IPS-20b (cell line): ENCODE measurements around the gene PDLIM1.
A peak's percentile ranks its signal among the peaks of the same experiment; 100 is the strongest.
"Not testable (repeated sequence)": the region's sequence is repeated elsewhere in the genome, so short reads cannot be mapped to it uniquely, and the experiment has no call there.

Source experiments
- H3K27ac ChIP-seq: one replicate; pipeline ENCODE4 v1.5.1; 2013; ENCODE audit warnings: low read length
- H3K27me3 ChIP-seq: 2 replicates; pipeline ENCODE4 v1.6.1; 2013; ENCODE audit warnings: mild to moderate bottlenecking, low read length, inconsistent platforms; ENCODE audit not compliant: insufficient read depth
- H3K36me3 ChIP-seq: 2 replicates; pipeline ENCODE4 v1.6.1; 2013; ENCODE audit warnings: low read depth, mild to moderate bottlenecking, inconsistent platforms, low read length, moderate library complexity; ENCODE audit not compliant: insufficient read depth
- H3K4me1 ChIP-seq: 2 replicates; pipeline ENCODE4 v1.6.1; 2013; ENCODE audit warnings: mild to moderate bottlenecking, control low read depth, inconsistent platforms, low read length, moderate library complexity; ENCODE audit not compliant: insufficient read depth
- H3K4me3 ChIP-seq: 2 replicates; pipeline ENCODE4 v1.5.1; 2013; ENCODE audit warnings: mild to moderate bottlenecking, low read length, inconsistent platforms
- H3K9ac ChIP-seq: 2 replicates; pipeline ENCODE4 v1.6.1; 2013; ENCODE audit warnings: low read depth, mild to moderate bottlenecking, inconsistent platforms, low read length, moderate library complexity
- H3K9me3 ChIP-seq: 2 replicates; pipeline ENCODE4 v1.6.1; 2013; ENCODE audit warnings: mild to moderate bottlenecking, low read depth, low read length, inconsistent platforms; ENCODE audit not compliant: insufficient read depth

The PDLIM1 gene

DNA sequence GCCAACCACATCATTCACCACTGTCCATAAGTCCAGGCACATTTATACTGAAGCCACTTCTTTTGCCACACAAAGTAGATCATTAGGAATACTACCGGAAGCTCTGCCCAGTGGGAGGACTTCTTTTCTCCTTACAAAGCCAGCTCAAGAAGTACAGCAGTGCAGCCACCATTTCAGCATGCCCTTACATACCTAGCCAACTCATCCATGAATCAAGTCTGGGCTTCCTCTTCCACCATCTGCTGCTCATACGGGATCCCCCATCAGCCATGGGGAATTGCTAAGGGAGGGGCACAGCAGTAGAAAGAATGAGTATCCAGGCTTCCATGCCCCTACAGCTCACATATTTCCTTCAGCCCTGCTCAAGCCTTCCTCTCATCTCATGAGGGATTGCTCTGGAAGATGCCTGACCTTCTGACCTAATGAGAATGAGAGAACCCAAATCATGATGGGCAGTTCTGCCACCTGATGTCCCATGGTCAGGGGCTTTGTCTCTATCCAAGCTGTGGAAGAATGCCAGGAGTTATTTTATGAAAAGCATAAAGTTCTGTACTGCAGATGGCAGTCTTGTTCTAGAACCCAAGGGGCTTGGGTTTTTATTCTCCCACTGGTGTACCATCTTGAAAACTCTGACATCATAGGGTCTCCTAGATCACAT is 57.3 kb downstream of the PDLIM1 start:
- peaks cover 36% of the 10 kb centered on the region for H3K36me3 ChIP-seq
- H3K27me3 ChIP-seq, result no peaks in the 10 kb centered on the region

DNA sequence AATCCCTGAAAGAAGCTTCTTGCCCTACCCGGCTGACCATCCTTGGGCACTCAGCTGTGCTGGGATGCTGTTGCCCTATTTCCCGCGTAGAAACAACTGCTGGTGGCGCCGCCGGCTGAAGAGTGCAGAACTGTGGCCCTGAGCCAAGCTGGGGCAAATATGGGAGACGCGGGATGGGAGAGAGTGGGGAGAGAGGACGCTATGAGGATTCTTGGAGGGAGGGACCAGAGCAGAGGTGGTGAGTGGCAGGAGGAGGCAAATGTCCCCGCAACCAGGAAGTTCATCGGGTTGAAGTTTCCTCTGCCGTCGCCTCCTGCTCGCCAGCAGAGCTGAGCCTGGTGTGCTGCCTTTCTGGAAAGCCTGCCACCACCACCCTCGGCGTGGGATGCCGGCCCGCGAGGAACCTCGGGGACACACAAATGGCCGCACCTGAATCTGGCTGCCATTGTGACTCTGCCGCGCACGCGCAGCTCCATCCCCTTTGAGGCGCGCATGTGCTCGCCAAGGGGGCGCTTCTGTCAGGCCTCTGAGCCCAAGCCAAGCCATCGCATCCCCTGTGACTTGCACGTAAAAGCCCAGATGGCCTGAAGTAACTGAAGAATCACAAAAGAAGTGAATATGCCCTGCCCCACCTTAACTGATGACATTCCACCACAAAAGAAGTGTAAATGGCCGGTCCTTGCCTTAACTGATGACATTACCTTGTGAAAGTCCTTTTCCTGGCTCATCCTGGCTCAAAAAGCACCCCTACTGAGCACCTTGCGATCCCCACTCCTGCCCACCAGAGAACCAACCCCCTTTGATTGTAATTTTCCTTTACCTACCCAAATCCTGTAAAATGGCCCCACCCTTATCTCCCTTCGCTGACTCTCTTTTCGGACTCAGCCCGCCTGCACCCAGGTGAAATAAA is 59.9 kb downstream of the PDLIM1 start:
- Histone ChIP-seq H3K9ac (peak overlapping the region; percentile 94), H3K4me3 (peak overlapping the region; percentile 73), H3K4me1 (peaks cover 25% of the 10 kb centered on the region; the same call in 1 of the 2 replicates), H3K27ac (peak overlapping the region; percentile 95), H3K36me3 (peaks cover 18% of the 10 kb centered on the region)
- not testable (repeated sequence) for H3K9me3 ChIP-seq, H3K27me3 ChIP-seq

More for the DNA sequence above, 57.3 kb downstream of the PDLIM1 start:
- no peak overlapping the region for H3K9ac ChIP-seq
- H3K9me3 ChIP-seq, result no peaks in the 10 kb centered on the region
- no peak overlapping the region for H3K27ac ChIP-seq
- no peak overlapping the region for H3K4me3 ChIP-seq
- peaks cover 20% of the 10 kb centered on the region; the same call in 1 of the 2 replicates for H3K4me1 ChIP-seq

DNA sequence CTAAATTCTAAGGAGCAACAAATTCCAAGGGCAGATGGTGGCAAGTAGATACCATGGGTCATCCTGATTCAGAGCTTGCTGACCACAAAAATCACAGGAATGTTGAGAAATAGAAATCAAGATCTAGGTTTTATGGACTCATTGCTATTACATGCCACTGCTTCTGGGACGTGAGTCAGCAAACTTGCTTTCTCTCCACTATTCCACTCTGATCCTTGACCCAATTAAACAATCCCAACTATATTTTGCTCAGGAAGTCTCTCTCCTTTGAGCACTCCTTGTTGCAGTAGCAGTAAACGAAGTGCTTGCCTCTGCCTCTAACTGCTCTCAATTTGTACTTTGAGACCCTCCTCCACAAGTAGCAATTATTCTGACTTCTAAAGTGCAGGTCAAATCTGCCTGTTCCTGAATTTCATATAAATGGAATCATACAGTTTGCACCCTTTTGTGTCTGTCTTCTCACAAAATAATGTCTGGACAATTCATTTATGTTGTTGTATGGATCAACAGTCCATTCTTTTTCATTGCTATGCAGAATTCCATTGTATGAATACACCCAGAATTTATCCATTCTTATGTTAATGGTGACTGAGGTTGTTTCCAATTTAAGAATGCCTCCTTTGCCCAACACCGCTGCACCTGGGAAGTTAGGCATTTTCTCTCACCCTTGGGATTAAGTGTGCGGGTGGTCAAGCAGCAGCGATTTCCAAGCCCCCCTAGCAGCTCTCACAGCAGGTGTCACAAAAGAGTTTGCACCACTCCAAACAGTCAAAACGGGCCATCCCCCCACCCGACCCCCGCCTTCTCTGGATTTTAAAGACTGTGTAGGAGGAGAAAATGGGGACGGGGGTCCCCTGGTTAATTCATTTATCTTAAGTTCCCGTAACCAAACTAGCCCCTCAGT is 60.8 kb downstream of the PDLIM1 start:
- Histone ChIP-seq H3K27me3 (no peaks in the 10 kb centered on the region), H3K36me3 (peaks cover 16% of the 10 kb centered on the region), H3K27ac (peak overlapping the region; percentile 95), H3K9me3 (no peaks in the 10 kb centered on the region), H3K9ac (peak overlapping the region; percentile 94), H3K4me3 (peak overlapping the region; percentile 73), H3K4me1 (peaks cover 22% of the 10 kb centered on the region; the same call in 1 of the 2 replicates)

DNA sequence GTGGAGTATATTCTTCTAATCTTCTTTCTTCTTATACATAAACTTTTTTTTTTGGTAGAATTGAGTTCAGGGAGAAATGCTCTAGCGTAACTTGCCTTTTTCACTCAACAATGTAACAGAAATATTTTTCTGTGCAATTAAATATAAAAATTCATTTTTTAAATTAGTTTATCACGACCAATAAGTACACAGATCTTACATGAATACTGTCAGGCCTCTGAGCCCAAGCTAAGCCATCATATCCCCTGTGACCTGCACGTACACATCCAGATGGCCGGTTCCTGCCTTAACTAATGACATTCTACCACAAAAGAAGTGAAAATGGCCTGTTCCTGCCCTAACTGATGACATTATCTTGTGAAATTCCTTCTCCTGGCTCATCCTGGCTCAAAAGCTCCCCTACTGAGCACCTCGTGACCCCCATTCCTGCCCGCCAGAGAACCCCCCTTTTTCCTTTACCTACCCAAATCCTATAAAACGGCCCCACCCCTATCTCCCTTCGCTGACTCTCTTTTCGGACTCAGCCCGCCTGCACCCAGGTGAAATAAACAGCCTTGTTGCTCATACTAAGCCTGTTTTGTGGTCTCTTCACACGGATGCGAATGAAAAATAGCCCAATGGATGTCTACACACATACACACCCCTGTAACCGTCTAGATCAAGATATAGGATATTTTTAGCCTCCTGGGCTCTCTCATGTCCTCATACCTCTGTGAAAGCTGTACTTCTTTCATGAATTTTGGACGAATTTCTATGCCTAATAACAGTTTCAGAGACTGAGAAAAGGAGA is 61.7 kb downstream of the PDLIM1 start:
- peaks cover 19% of the 10 kb centered on the region for H3K36me3 ChIP-seq
- not testable (repeated sequence) for H3K27me3 ChIP-seq, H3K9me3 ChIP-seq
- peaks cover 20% of the 10 kb centered on the region; the same call in 1 of the 2 replicates for H3K4me1 ChIP-seq
- H3K27ac ChIP-seq, result peak overlapping the region; percentile 95
- H3K4me3 ChIP-seq, result peak overlapping the region; percentile 73
- H3K9ac ChIP-seq, result peak overlapping the region; percentile 94

DNA sequence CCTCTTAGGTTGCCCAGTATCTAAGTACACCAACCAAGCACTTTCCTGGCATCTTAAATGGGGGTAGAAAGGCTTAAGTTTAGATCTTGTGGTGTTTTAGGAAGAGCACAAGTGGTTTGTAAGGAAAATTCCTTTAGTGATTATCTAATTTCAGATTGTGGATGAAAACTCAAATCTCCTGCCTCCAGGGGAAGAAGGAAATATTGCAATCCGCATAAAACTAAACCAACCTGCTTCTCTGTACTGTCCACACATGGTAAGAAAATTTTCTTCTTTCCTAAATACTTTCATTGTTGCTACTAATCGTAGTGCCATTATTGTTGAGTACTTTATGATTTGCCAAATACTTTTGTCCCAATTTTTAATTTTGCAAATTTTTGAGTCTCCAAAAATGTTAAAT is 65.7 kb downstream of the PDLIM1 start:
- no peak overlapping the region for H3K27ac ChIP-seq
- peaks cover 8% of the 10 kb centered on the region; the same call in 1 of the 2 replicates for H3K36me3 ChIP-seq
- H3K9me3 ChIP-seq, result no peaks in the 10 kb centered on the region; the same call in 1 of the 2 replicates
- no peaks in the 10 kb centered on the region for H3K27me3 ChIP-seq
- no peak overlapping the region for H3K4me3 ChIP-seq
- H3K9ac ChIP-seq, result no peak overlapping the region
- H3K4me1 ChIP-seq, result peaks cover 29% of the 10 kb centered on the region; the same call in 1 of the 2 replicates

DNA sequence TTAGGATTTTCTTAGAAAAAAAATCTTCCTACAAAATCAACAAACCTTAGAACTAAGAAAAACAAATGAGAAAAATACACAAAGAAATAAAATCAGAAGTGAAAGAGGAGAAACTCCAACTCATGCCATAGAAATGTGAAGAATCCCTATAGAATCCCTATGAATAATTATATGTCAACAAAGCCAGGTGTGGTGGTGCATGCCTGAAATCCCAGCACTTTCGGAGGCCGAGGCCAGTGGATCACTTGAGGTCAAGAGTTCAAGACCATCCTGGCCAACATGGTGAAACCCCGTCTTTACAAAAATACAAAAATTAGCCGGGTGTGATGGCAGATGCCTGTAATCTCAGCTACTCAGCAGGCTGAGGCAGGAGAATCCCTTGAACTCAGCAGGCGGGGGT is 69.7 kb downstream of the PDLIM1 start:
- peaks cover 12% of the 10 kb centered on the region; the same call in 1 of the 2 replicates for H3K4me1 ChIP-seq
- no peak overlapping the region for H3K27ac ChIP-seq
- 0 out of 2 replicates have a peak, but pooled peaks cover 10% of the 10 kb centered on the region for H3K36me3 ChIP-seq
- H3K27me3 ChIP-seq, result no peaks in the 10 kb centered on the region
- H3K9me3 ChIP-seq, result no peaks in the 10 kb centered on the region; the same call in 1 of the 2 replicates
- no peak overlapping the region for H3K4me3 ChIP-seq
- no peak overlapping the region for H3K9ac ChIP-seq

DNA sequence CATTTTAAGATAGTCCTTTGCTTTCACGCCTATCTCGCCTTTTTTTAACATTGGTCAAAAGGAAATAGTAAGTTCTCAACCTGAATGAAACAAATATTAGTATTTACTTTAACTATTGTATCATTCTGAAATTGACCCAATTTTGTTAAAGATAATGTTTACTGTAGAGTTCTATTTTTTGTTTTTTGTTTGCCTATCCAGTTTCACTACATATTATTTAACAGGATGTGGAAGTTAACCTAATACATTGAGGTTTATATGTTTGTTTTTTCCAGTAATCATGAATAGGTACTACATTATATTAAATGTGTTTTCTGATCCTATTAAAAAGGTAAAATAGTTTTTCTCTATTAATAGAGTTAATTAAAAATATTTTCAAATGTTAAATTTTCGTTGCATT is 70.3 kb downstream of the PDLIM1 start:
- Histone ChIP-seq H3K9me3 (no peaks in the 10 kb centered on the region; the same call in 1 of the 2 replicates), H3K27me3 (no peaks in the 10 kb centered on the region), H3K4me1 (peaks cover 12% of the 10 kb centered on the region; the same call in 1 of the 2 replicates), H3K9ac (no peak overlapping the region), H3K27ac (no peak overlapping the region), H3K4me3 (no peak overlapping the region), H3K36me3 (0 out of 2 replicates have a peak, but pooled peaks cover 10% of the 10 kb centered on the region)

DNA sequence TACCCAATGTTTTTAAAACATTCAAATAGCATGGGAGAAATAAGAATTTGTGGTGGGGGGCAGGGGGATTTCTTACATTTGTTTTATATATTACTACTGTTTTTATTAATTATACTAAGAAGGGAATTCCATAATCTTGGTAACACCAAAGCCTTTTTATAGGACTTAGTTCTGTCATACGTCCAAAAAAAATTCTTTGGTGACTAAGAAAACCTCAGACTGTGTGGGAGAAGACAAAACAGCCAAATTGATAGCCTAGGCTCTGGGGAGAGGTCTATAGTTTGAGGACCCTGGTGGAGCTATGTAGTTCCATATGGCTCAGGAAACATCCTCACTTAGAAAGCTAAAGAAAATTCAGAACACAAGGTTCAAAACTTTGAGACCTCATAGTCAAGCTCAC is 73.3 kb downstream of the PDLIM1 start:
- Histone ChIP-seq H3K4me1 (peaks cover 12% of the 10 kb centered on the region; the same call in 1 of the 2 replicates), H3K4me3 (no peak overlapping the region), H3K9me3 (no peaks in the 10 kb centered on the region), H3K36me3 (0 out of 2 replicates have a peak, but pooled peaks cover 7% of the 10 kb centered on the region), H3K27ac (no peak overlapping the region), H3K9ac (no peak overlapping the region), H3K27me3 (no peaks in the 10 kb centered on the region)

DNA sequence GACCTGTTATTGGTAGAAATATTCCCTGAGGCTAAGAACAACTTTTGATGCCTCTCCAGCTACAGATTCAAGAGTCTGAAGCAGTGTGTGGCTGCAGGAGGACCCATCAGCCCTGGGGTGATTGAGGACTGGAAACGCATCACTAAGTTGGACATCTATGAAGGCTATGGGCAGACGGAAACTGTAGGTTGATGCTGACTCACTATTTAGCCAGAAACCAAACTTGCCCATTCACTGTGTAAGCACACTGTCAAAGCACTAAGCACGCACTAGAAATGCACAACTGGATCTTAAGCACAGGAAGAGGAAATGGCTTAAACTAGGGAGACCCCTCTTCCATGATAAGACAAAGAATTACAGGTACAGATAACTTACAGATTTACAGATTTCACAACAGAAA is 76.0 kb downstream of the PDLIM1 start:
- no peaks in the 10 kb centered on the region for H3K27me3 ChIP-seq
- no peak overlapping the region for H3K27ac ChIP-seq
- H3K9me3 ChIP-seq, result no peaks in the 10 kb centered on the region
- H3K9ac ChIP-seq, result no peak overlapping the region
- H3K4me1 ChIP-seq, result no peaks in the 10 kb centered on the region
- 0 out of 2 replicates have a peak, but pooled peaks cover 7% of the 10 kb centered on the region for H3K36me3 ChIP-seq
- no peak overlapping the region for H3K4me3 ChIP-seq

DNA sequence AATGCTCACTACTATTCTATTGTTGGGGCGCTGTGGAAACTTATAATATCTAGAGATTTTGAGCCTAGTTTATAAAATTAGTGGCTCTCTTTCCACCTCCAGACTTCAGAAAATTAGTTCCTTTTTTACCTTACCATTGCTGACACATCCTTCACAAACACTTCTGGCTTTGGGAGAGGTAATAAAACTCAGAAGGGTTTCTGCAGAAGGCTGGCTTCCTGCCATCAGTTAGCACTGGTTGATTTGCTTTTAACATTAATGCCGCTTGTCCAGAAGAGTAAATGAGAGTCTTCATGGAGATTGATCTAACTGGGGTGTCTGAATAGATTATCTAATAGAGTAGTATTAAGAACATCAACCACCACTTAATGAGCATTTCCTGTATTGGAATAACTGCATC is 76.4 kb downstream of the PDLIM1 start:
- Histone ChIP-seq H3K9me3 (no peaks in the 10 kb centered on the region), H3K4me1 (no peaks in the 10 kb centered on the region), H3K36me3 (0 out of 2 replicates have a peak, but pooled peaks cover 2% of the 10 kb centered on the region), H3K27ac (no peak overlapping the region), H3K4me3 (no peak overlapping the region), H3K9ac (no peak overlapping the region), H3K27me3 (no peaks in the 10 kb centered on the region)
